Uterus (tissue), 4 donors: ENCODE results near the gene LRRC8C. TPM values are rescaled to one million over a fixed set of nuclear protein-coding genes. Genes with fewer than 3 reads are reported as not detected.

Experiments
- DNase-seq, 2 donors: peaks; one replicate each; pipeline ENCODE4 v3.0.0-alpha.2; 2019 to 2020
- H3K27ac ChIP-seq, 2 donors: fragments of 200-600 bp; sonication (generic); 1 replicate in 1 of 2; 2 replicates in 1 of 2; pipeline ENCODE4 v1.5.1; 2016 to 2018
- H3K27me3 ChIP-seq, 2 donors: fragments of 200-600 bp; sonication (generic); one replicate each; pipeline ENCODE4 v1.5.1; 2018 to 2019; ENCODE audit warnings: control low read depth in 1 of 2
- H3K36me3 ChIP-seq, 2 donors: fragments of 200-600 bp; sonication (generic); one replicate each; pipeline ENCODE4 v1.5.1; 2019; ENCODE audit warnings: control low read depth in 1 of 2
- H3K4me1 ChIP-seq, 2 donors: fragments of 200-600 bp; sonication (generic); one replicate each; pipeline ENCODE4 v1.5.1; 2018 to 2019; ENCODE audit warnings: control low read depth in 1 of 2
- H3K4me3 ChIP-seq, 2 donors: fragments of 200-600 bp; sonication (generic); 1 replicate in 1 of 2; 2 replicates in 1 of 2; pipeline ENCODE4 v1.5.1; 2018 to 2019; ENCODE audit warnings: mild to moderate bottlenecking in 1 of 2
- H3K9me3 ChIP-seq, 2 donors: fragments of 200-600 bp; sonication (generic); one replicate each; pipeline ENCODE4 v1.5.1; 2019; ENCODE audit warnings: control low read depth in 1 of 2
- CTCF ChIP-seq, 4 experiments: fragments of 200-600 bp in 2 of 4; fragments of 450-650 bp in 2 of 4; sonication (generic) in 2 of 4; IDR thresholded peaks; one replicate each; pipeline ENCODE4 v1.5.1; 2016 to 2019; ENCODE audit warnings: antibody characterized with exemption in 4 of 4, mild to moderate bottlenecking in 2 of 4, moderate library complexity in 1 of 4
- POLR2A ChIP-seq, 2 donors: fragments of 450-650 bp; IDR thresholded peaks; one replicate each; pipeline ENCODE4 v1.6.1; 2016; ENCODE audit warnings: antibody characterized with exemption in 2 of 2, mild to moderate bottlenecking in 1 of 2, moderate library complexity in 1 of 2
- intact Hi-C: fragments of 100-400 bp; cut with DNase I; formaldehyde crosslinking; loops from one replicate; pipeline ENCODE4 v1.15.1; 2023; ENCODE audit warnings: low total_unique reads
- total RNA-seq, 4 donors: library from RNA; depleted of rRNA in 3 of 4; stranded (reverse); fragments of >200 nt in 3 of 4; gene quantifications; one replicate each; pipeline versions ENCODE4 v1.1.0 to v1.2.4, GENCODE V29; 2014 to 2023
- donor health status: DM: yes; HTN: yes; CAD: no.

Gene LRRC8C
- total RNA-seq, 4 donors from 2014 or later, result 10.9 to 23.8 (median 19.8) TPM

- Histone ChIP-seq H3K27ac (no peak overlapping the region), H3K4me1 (no peaks in the 10 kb centered on the region), H3K9me3 (no peaks in the 10 kb centered on the region), H3K4me3 (no peak overlapping the region), H3K36me3 (no peaks in the 10 kb centered on the region), H3K27me3 (no peaks in the 10 kb centered on the region)
- TF ChIP-seq POLR2A (IDR thresholded peaks at IDR 0.05), result no peak
- no peak for TF ChIP-seq CTCF (IDR thresholded peaks at IDR 0.05)
- DNase-seq, result no peak
- intact Hi-C loops, result no loop called here
Observed at GRCh38 chr1:89705901-89706699, 73.2 kb downstream of the LRRC8C start.

- intact Hi-C loops, result no loop called here
- Histone ChIP-seq H3K4me3 (no peak overlapping the region), H3K27me3 (no peaks in the 10 kb centered on the region), H3K36me3 (no peaks in the 10 kb centered on the region), H3K4me1 (no peaks in the 10 kb centered on the region), H3K9me3 (no peaks in the 10 kb centered on the region), H3K27ac (no peak overlapping the region)
- no peak for TF ChIP-seq CTCF (IDR thresholded peaks at IDR 0.05)
- TF ChIP-seq POLR2A (IDR thresholded peaks at IDR 0.05), result no peak
- no peak for DNase-seq
Observed at GRCh38 chr1:89706700-89707012, 73.7 kb downstream of the LRRC8C start.

- no peak for DNase-seq
- Histone ChIP-seq H3K4me3 (no peak overlapping the region), H3K27me3 (no peaks in the 10 kb centered on the region), H3K9me3 (no peaks in the 10 kb centered on the region), H3K27ac (peak overlapping the region in 1 of 2 donors; percentile 21), H3K4me1 (no peaks in the 10 kb centered on the region), H3K36me3 (no peaks in the 10 kb centered on the region)
- intact Hi-C loops, result no loop called here
- TF ChIP-seq POLR2A (IDR thresholded peaks at IDR 0.05), result no peak
Observed at GRCh38 chr1:89708751-89709375, 75.9 kb downstream of the LRRC8C start.

- Histone ChIP-seq H3K4me1 (no peaks in the 10 kb centered on the region), H3K9me3 (no peaks in the 10 kb centered on the region), H3K4me3 (no peak overlapping the region), H3K27me3 (no peaks in the 10 kb centered on the region), H3K27ac (no peak overlapping the region), H3K36me3 (no peaks in the 10 kb centered on the region)
- no peak for DNase-seq
- TF ChIP-seq POLR2A (IDR thresholded peaks at IDR 0.05) (no peak), CTCF (IDR thresholded peaks at IDR 0.05) (no peak)
- intact Hi-C loops, result no loop called here
Observed at GRCh38 chr1:89710498-89711139, 77.7 kb downstream of the LRRC8C start.

- H3K27me3 ChIP-seq, result no peaks in the 10 kb centered on the region
- H3K9me3 ChIP-seq, result no peaks in the 10 kb centered on the region
- H3K4me1 ChIP-seq, result no peaks in the 10 kb centered on the region
- H3K4me3 ChIP-seq, result no peak overlapping the region
- intact Hi-C loops, result no loop called here
- no peak overlapping the region for H3K27ac ChIP-seq
- no peak for TF ChIP-seq CTCF (IDR thresholded peaks at IDR 0.05)
- TF ChIP-seq POLR2A (IDR thresholded peaks at IDR 0.05), result no peak
- no peak for DNase-seq
- no peaks in the 10 kb centered on the region for H3K36me3 ChIP-seq
Observed at GRCh38 chr1:89711140-89711778, 78.3 kb downstream of the LRRC8C start.
